Measurements from ENCODE around the gene MB.

The MB gene

GRCh38 chr22:35593891-35594470 lies 23.1 kb downstream of the MB start:
- DNase-seq (ENCODE audit: low read depth in 3 of 3) = no peak

GRCh38 chr22:35593071-35593890 lies 23.8 kb downstream of the MB start:
- DNase-seq (ENCODE audit: low read depth in 3 of 3) = no peak

- no peak for DNase-seq (ENCODE audit: low read depth in 3 of 3)
Measured at GRCh38 chr22:35592418-35592967, 24.6 kb downstream of the MB start.

- DNase-seq (ENCODE audit: low read depth in 3 of 3) = no peak
Measured at GRCh38 chr22:35591714-35592417, 25.3 kb downstream of the MB start.

DNA sequence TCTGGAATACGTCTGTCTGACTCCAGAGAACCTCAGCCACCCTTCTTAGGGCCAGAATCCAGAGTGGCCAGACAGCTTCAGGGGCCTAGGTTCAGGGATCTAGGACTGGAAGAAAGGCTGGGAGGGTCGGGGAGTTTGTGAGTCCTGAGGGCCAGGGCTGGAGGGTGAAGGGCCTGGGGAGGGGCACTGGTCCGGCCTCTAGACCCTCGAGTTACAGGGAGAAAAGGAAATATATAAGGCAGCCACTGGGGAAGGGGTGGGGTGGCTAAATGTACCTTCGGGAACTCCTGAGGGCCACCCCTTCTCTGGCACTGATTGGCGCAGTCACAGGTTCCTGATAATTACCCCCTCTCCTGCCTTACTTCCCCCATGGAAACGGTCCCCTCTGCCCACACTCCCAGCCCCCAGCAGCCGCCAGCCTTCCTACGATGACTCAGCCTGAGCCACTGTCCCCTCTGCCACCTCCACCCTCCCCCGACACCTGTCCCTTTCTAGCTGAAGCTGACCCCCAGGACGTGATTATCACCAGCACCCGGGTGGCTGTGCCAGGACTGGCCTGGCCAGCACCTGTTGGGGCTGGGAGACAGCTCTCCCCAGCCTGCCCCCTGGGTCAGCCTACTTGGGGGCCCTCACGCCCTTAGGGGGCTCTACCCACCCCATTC lies 26.4 kb downstream of the MB start:
- DNase-seq (ENCODE audit: low read depth in 3 of 3) = no peak

- DNase-seq (ENCODE audit: low read depth in 3 of 3) = no peak
Measured at GRCh38 chr22:35589756-35590093, 27.4 kb downstream of the MB start.

DNA sequence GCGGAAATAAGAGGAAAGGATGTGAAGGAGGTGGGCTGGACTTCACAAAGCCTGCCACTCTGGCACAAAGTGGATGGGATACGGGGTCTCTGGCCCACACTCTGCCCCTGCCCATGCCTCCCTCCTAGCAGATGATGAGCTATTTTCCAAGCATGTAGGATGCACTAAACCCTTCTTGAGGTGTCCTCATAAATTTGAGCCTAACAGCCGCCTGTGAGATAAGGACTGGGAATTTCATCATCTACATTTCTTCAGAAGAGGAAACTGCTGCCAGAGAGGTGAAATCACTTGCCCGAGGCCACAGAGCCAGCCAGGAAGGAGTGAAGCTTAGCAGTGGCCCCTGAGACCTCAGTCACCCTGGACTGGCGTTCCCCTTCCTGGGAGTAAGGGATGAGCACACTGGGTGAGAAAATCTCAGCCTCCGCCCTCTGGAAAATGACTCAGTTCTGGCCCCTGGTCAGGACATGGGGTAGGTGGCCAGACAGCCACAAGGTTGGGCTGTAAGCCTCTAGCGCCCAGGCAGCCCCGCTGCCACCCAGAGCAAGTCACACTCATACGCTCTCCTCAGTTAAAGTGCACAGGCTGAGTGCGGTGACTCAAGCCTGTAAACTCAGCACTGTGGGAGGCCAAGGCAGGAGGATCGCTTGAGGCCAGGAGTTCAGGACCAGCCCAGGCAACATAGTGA lies 27.9 kb downstream of the MB start:
- no peak for DNase-seq (ENCODE audit: low read depth in 3 of 3)

- DNase-seq (ENCODE audit: low read depth in 3 of 3) = no peak
Measured at GRCh38 chr22:35587896-35588295, 29.2 kb downstream of the MB start.

DNA sequence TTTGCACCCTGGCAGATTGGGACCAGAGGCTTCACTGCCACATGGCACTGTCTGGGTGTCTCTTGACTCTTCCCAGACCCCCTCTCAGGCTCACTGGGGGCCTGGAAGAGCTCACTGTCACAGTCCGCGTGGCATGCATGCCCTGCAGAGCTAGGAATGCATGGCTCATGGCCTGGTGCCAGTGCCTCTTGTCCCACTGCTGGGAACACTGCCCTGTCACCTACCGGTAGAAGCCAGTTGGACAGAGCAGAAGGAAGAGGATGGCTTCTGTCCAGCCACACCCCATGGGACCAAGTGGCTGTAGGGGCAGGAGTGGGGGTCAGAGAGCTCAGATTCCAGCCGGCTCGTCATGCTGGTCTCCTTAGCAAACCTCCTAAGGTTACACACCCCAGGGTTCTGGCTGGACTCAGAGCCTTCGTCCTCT lies 29.7 kb downstream of the MB start:
- DNase-seq (ENCODE audit: low read depth in 3 of 3) = no peak

DNA sequence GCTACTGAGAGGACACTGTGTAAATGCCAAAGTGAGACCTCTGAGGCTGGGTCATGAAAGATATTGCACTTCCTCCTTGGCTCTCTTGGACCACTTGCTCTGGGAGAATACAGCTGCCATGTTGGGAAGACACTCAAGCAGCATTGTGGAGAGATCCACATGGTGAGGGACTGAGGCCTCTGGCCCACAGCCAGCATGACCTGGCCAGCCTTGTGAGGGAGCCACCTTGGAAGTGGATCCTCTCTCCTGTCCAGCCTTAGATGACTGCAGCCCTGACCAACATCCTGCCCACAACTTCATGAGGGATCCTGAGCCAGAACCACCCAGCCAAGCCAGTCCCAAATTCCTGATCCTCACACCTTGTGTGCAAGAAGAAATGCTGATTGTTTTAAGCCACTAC lies 30.4 kb downstream of the MB start:
- no peak for DNase-seq (ENCODE audit: low read depth in 3 of 3)

GRCh38 chr22:35582861-35583670 lies 34.1 kb downstream of the MB start:
- peak; percentile 18 to 27 (median 21) for DNase-seq (ENCODE audit: low read depth in 3 of 3)

DNA sequence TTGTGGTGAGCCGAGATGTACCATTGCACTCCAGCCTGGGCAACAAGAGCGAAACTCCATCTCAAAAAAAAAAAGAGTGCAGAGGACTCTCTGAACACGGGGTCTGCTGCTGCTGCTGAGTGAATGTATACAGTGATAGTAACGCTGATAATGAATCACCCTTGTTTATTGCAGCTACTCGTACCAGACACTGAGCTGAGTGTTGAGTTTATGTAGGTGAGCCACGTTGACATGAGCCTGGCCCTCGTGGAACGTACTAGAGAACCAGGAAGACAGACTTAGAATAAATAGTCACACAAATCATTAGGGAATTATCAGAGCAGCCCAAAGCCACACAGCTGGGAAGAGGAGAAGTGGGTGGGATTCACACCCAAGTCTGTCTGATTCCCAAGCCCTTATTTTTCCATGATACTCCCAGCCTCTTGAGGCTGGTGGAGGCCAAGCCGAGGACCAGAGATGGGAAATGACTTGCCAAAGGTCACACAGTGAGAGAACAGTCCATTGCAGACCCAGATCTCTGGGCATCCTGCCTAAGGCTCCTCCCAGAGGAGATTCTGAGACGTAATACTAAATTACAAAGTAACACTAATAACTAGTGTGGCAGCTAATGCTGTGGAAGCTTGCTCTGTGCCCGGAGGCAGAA lies 34.8 kb downstream of the MB start:
- no peak for DNase-seq (ENCODE audit: low read depth in 3 of 3)

- DNase-seq (ENCODE audit: low read depth in 3 of 3) = no peak
Measured at GRCh38 chr22:35581023-35581413, 36.1 kb downstream of the MB start.

GRCh38 chr22:35580351-35581022 lies 36.6 kb downstream of the MB start:
- DNase-seq (ENCODE audit: low read depth in 3 of 3) = no peak

- DNase-seq (ENCODE audit: low read depth in 3 of 3) = no peak
Measured at GRCh38 chr22:35578836-35579575, 38.1 kb downstream of the MB start.

GRCh38 chr22:35577799-35578659 lies 39.1 kb downstream of the MB start:
- no peak for DNase-seq (ENCODE audit: low read depth in 3 of 3)

DNA sequence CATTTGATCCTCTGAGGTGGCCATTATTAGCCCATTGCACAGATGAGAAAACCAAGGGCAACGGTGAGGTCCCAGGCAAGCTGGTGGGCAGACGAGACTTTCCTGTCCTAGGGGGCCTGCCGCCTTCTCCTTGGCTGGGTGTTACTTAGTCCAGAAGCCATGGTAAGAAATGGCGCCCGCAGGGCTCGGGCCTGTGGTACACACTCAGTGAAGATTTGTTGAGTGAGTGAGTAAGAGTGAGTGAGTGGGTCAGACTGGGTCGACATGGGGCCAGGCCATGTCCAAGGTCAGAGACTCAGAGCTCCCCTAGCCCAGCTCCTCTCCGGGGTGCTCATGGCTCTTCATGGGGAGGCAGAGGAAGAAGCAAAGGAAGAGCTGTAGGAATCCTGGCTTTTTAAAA lies 40.5 kb downstream of the MB start:
- DNase-seq (ENCODE audit: low read depth in 3 of 3) = no peak

All from stimulated activated CD4-positive, alpha-beta T cell treated with anti-CD3 and anti-CD28 coated beads, TNF-alpha, amount 100 ng/mL, for 48 hours (primary cell).